ENCODE measurements around the gene SEMG1. TPM values are rescaled to one million over a fixed set of nuclear protein-coding genes. Genes with fewer than 3 reads are reported as not detected.

Gene SEMG1
- total RNA-seq, 6 donors from 2014 or later, result not detected

- peak; percentile 69 to 87 for DNase-seq
- no peak for TF ChIP-seq POLR2AphosphoS5 (IDR thresholded peaks at IDR 0.05)
- TF ChIP-seq POLR2A (IDR thresholded peaks at IDR 0.05), result no peak
- no peak for TF ChIP-seq EP300 (IDR thresholded peaks at IDR 0.05)
- peak; percentile 31 to 69 (median 56) for TF ChIP-seq CTCF (IDR thresholded peaks at IDR 0.05)
Observed at GRCh38 chr20:45229264-45230056, 22.6 kb downstream of the SEMG1 start.

GRCh38 chr20:45230631-45231030 lies 23.8 kb downstream of the SEMG1 start:
- Histone ChIP-seq H3K36me3 (no peaks in the 10 kb centered on the region), H3K9me3 (peaks cover 0 to 6% (median 0%) of the 10 kb centered on the region in 4 donors), H3K4me3 (no peak overlapping the region), H3K27ac (no peak overlapping the region), H3K4me1 (no peaks in the 10 kb centered on the region), H3K27me3 (no peaks in the 10 kb centered on the region)
- no peak for TF ChIP-seq EP300 (IDR thresholded peaks at IDR 0.05)
- no peak for DNase-seq
- ATAC-seq (ENCODE audit: low FRiP score in 2 of 2), result no peak
- WGBS, 2 donors, result 65 to 75% methylated on average over 9 of the region's 9 CpGs

More at GRCh38 chr20:45229264-45230056, 22.6 kb downstream of the SEMG1 start:
- 62 to 70% methylated on average over 17 to 18 of the region's 18 CpGs for WGBS, 2 donors
- no peaks in the 10 kb centered on the region for H3K4me1 ChIP-seq
- H3K27ac ChIP-seq, result no peak overlapping the region
- H3K27me3 ChIP-seq, result no peaks in the 10 kb centered on the region
- H3K9me3 ChIP-seq, result peaks cover 0 to 2% (median 0%) of the 10 kb centered on the region in 4 donors
- no peaks in the 10 kb centered on the region for H3K36me3 ChIP-seq
- H3K4me3 ChIP-seq, result no peak overlapping the region
- ATAC-seq (ENCODE audit: low FRiP score in 2 of 2), result peak in 1 of 2 donors; percentile 83

GRCh38 chr20:45235995-45236394 lies 29.2 kb downstream of the SEMG1 start:
- ATAC-seq (ENCODE audit: low FRiP score in 2 of 2) (peak; percentile 42 to 94), DNase-seq (peak in 1 of 2 donors; percentile 85)
- H3K4me1 ChIP-seq, result no peaks in the 10 kb centered on the region
- H3K27ac ChIP-seq, result no peak overlapping the region
- WGBS, 2 donors, result 47 to 73% methylated on average over 2 to 4 of the region's 4 CpGs
- no peaks in the 10 kb centered on the region for H3K27me3 ChIP-seq
- no peak overlapping the region for H3K4me3 ChIP-seq
- TF ChIP-seq CTCF (IDR thresholded peaks at IDR 0.05), result peak; percentile 28 to 80 (median 59)
- no peak for TF ChIP-seq POLR2A (IDR thresholded peaks at IDR 0.05)
- TF ChIP-seq POLR2AphosphoS5 (IDR thresholded peaks at IDR 0.05), result peak in 1 of 2 donors; percentile 39
- no peaks in the 10 kb centered on the region for H3K36me3 ChIP-seq
- H3K9me3 ChIP-seq, result peaks cover 0 to 6% (median 0%) of the 10 kb centered on the region in 4 donors

- Histone ChIP-seq H3K9me3 (peaks cover 0 to 6% (median 0%) of the 10 kb centered on the region in 4 donors), H3K27ac (no peak overlapping the region), H3K27me3 (no peaks in the 10 kb centered on the region), H3K36me3 (no peaks in the 10 kb centered on the region), H3K4me1 (no peaks in the 10 kb centered on the region), H3K4me3 (no peak overlapping the region)
- TF ChIP-seq POLR2A (IDR thresholded peaks at IDR 0.05), result no peak
- TF ChIP-seq EP300 (IDR thresholded peaks at IDR 0.05), result no peak
- no peak for TF ChIP-seq POLR2AphosphoS5 (IDR thresholded peaks at IDR 0.05)
- no peak for TF ChIP-seq CTCF (IDR thresholded peaks at IDR 0.05)
- WGBS, 2 donors, result 83 to 98% methylated on average over 2 of the region's 2 CpGs
- no peak for DNase-seq
- ATAC-seq (ENCODE audit: low FRiP score in 2 of 2), result no peak
Observed at GRCh38 chr20:45238139-45238538, 31.3 kb downstream of the SEMG1 start.

GRCh38 chr20:45246109-45246508 lies 39.3 kb downstream of the SEMG1 start:
- 46 to 47% methylated on average over 6 of the region's 6 CpGs for WGBS, 2 donors
- ATAC-seq (ENCODE audit: low FRiP score in 2 of 2) (no peak), DNase-seq (no peak)
- H3K27me3 ChIP-seq, result no peaks in the 10 kb centered on the region
- no peak for TF ChIP-seq CTCF (IDR thresholded peaks at IDR 0.05)
- TF ChIP-seq EP300 (IDR thresholded peaks at IDR 0.05), result no peak
- no peak for TF ChIP-seq POLR2AphosphoS5 (IDR thresholded peaks at IDR 0.05)
- no peak for TF ChIP-seq POLR2A (IDR thresholded peaks at IDR 0.05)
- no peaks in the 10 kb centered on the region for H3K36me3 ChIP-seq
- peaks cover 0 to 16% (median 2%) of the 10 kb centered on the region in 4 donors for H3K4me1 ChIP-seq
- no peak overlapping the region for H3K4me3 ChIP-seq
- no peaks in the 10 kb centered on the region for H3K9me3 ChIP-seq
- H3K27ac ChIP-seq, result no peak overlapping the region

Measured in upper lobe of left lung (tissue), 6 donors.